Measurements from ENCODE around the gene ERG.

ERG gene

GRCh38 chr21:38416791-38417190, 81.5 kb downstream of the ERG start:
- TF ChIP-seq CTCF (IDR thresholded peaks at IDR 0.05; ENCODE audit: borderline replicate concordance, insufficient read depth, low read depth, low read length), result no peak
- H3K4me3 ChIP-seq (ENCODE audit: low read depth, low read length), result no peak overlapping the region

- TF ChIP-seq CTCF (IDR thresholded peaks at IDR 0.05; ENCODE audit: borderline replicate concordance, insufficient read depth, low read depth, low read length), result no peak
- no peak overlapping the region for H3K4me3 ChIP-seq (ENCODE audit: low read depth, low read length)
These were observed 84.2 kb downstream of the ERG start for GRCh38 chr21:38413958-38414548.

GRCh38 chr21:38410466-38410865, 87.8 kb downstream of the ERG start:
- no peak for TF ChIP-seq CTCF (IDR thresholded peaks at IDR 0.05; ENCODE audit: borderline replicate concordance, insufficient read depth, low read depth, low read length)
- H3K4me3 ChIP-seq (ENCODE audit: low read depth, low read length), result no peak overlapping the region

GRCh38 chr21:38409907-38410306, 88.4 kb downstream of the ERG start:
- H3K4me3 ChIP-seq (ENCODE audit: low read depth, low read length), result no peak overlapping the region
- TF ChIP-seq CTCF (IDR thresholded peaks at IDR 0.05; ENCODE audit: borderline replicate concordance, insufficient read depth, low read depth, low read length), result no peak

GRCh38 chr21:38404177-38404576, 94.1 kb downstream of the ERG start:
- TF ChIP-seq CTCF (IDR thresholded peaks at IDR 0.05; ENCODE audit: borderline replicate concordance, insufficient read depth, low read depth, low read length), result no peak
- no peak overlapping the region for H3K4me3 ChIP-seq (ENCODE audit: low read depth, low read length)

- no peak for TF ChIP-seq CTCF (IDR thresholded peaks at IDR 0.05; ENCODE audit: borderline replicate concordance, insufficient read depth, low read depth, low read length)
- no peak overlapping the region for H3K4me3 ChIP-seq (ENCODE audit: low read depth, low read length)
These were observed 95.5 kb downstream of the ERG start for GRCh38 chr21:38402795-38403194.

GRCh38 chr21:38402291-38402690, 96.0 kb downstream of the ERG start:
- no peak for TF ChIP-seq CTCF (IDR thresholded peaks at IDR 0.05; ENCODE audit: borderline replicate concordance, insufficient read depth, low read depth, low read length)
- H3K4me3 ChIP-seq (ENCODE audit: low read depth, low read length), result no peak overlapping the region

Data from GM12875 (cell line).